ENCODE data around the gene CNPY1. TPM values are rescaled to one million over a fixed set of nuclear protein-coding genes. Genes with fewer than 3 reads are reported as not detected.

CNPY1 gene
- total RNA-seq, 4 donors from 2014 or later: not detected

- H3K4me3 ChIP-seq: no peak overlapping the region
- no peak for TF ChIP-seq CTCF (IDR thresholded peaks at IDR 0.05)
- TF ChIP-seq POLR2AphosphoS5 (IDR thresholded peaks at IDR 0.05): no peak
- no peak for TF ChIP-seq EP300 (IDR thresholded peaks at IDR 0.05)
- TF ChIP-seq POLR2A (IDR thresholded peaks at IDR 0.05; ENCODE audit: low read depth): no peak
- H3K36me3 ChIP-seq: no peaks in the 10 kb centered on the region
- intact Hi-C loops (cut with DNase I): no loop called here
- H3K27me3 ChIP-seq: peaks cover 0 to 98% (median 53%) of the 10 kb centered on the region in 4 donors
- WGBS: 12% methylated on average over 6 of the region's 6 CpGs
- no peaks in the 10 kb centered on the region for H3K9me3 ChIP-seq
- peaks cover 10 to 15% (median 10%) of the 10 kb centered on the region in 4 donors for H3K4me1 ChIP-seq
- DNase-seq (ENCODE audit: extremely low spot score): no peak
- no peak overlapping the region for H3K27ac ChIP-seq (replicated peaks in 1 of 4)
These were observed 35.2 kb downstream of the CNPY1 start for GRCh38 chr7:155510975-155511701.

- peak overlapping the region in 1 of 4 donors; percentile 15 for H3K4me3 ChIP-seq
- H3K27me3 ChIP-seq: peaks cover 0 to 98% (median 58%) of the 10 kb centered on the region in 4 donors
- no peak for DNase-seq (ENCODE audit: extremely low spot score)
- TF ChIP-seq CTCF (IDR thresholded peaks at IDR 0.05) (no peak), POLR2AphosphoS5 (IDR thresholded peaks at IDR 0.05) (no peak), POLR2A (IDR thresholded peaks at IDR 0.05; ENCODE audit: low read depth) (no peak), EP300 (IDR thresholded peaks at IDR 0.05) (no peak)
- no peaks in the 10 kb centered on the region for H3K9me3 ChIP-seq
- no peak overlapping the region for H3K27ac ChIP-seq (replicated peaks in 1 of 4)
- peaks cover 10 to 15% (median 10%) of the 10 kb centered on the region in 4 donors for H3K4me1 ChIP-seq
- WGBS: 4% methylated on average over 42 of the region's 68 CpGs
- intact Hi-C loops (cut with DNase I): no loop called here
- H3K36me3 ChIP-seq: no peaks in the 10 kb centered on the region
These were observed 36.4 kb downstream of the CNPY1 start for GRCh38 chr7:155509725-155510551.

- TF ChIP-seq POLR2A (IDR thresholded peaks at IDR 0.05; ENCODE audit: low read depth) (no peak), CTCF (IDR thresholded peaks at IDR 0.05) (no peak), POLR2AphosphoS5 (IDR thresholded peaks at IDR 0.05) (no peak), EP300 (IDR thresholded peaks at IDR 0.05) (no peak)
- Histone ChIP-seq H3K4me1 (peaks cover 10 to 15% (median 10%) of the 10 kb centered on the region in 4 donors), H3K36me3 (no peaks in the 10 kb centered on the region), H3K27ac (replicated peaks in 1 of 4) (no peak overlapping the region), H3K4me3 (peak overlapping the region in 1 of 4 donors; percentile 15), H3K9me3 (no peaks in the 10 kb centered on the region), H3K27me3 (peaks cover 0 to 98% (median 58%) of the 10 kb centered on the region in 4 donors)
- intact Hi-C loops (cut with DNase I): no loop called here
- no peak for DNase-seq (ENCODE audit: extremely low spot score)
- WGBS: 5% methylated on average over 13 of the region's 16 CpGs
These were observed 37.0 kb downstream of the CNPY1 start for GRCh38 chr7:155509359-155509724.

- intact Hi-C loops (cut with DNase I): no loop called here
- H3K9me3 ChIP-seq: no peaks in the 10 kb centered on the region
- no peaks in the 10 kb centered on the region for H3K36me3 ChIP-seq
- WGBS: 8% methylated on average over 29 of the region's 29 CpGs
- no peak overlapping the region for H3K27ac ChIP-seq (replicated peaks in 1 of 4)
- H3K4me3 ChIP-seq: no peak overlapping the region
- peaks cover 10 to 15% (median 10%) of the 10 kb centered on the region in 4 donors for H3K4me1 ChIP-seq
- no peak for DNase-seq (ENCODE audit: extremely low spot score)
- no peak for TF ChIP-seq EP300 (IDR thresholded peaks at IDR 0.05)
- TF ChIP-seq POLR2AphosphoS5 (IDR thresholded peaks at IDR 0.05): no peak
- no peak for TF ChIP-seq CTCF (IDR thresholded peaks at IDR 0.05)
- TF ChIP-seq POLR2A (IDR thresholded peaks at IDR 0.05; ENCODE audit: low read depth): no peak
- H3K27me3 ChIP-seq: peaks cover 0 to 99% (median 58%) of the 10 kb centered on the region in 4 donors
These were observed 37.7 kb downstream of the CNPY1 start for GRCh38 chr7:155508376-155509358.
